HG03025 (cell line): ENCODE data around the gene CENPW.
A peak's percentile ranks its signal among the peaks of the same experiment; 100 is the strongest.

Experiments
- ATAC-seq: cut with Tn5 transposase; IDR thresholded peaks from one replicate; pipeline ENCODE4 v1.9.1; 2021; ENCODE audit warnings: mild to moderate bottlenecking, moderate library complexity; ENCODE audit not compliant: unreplicated experiment, low FRiP score

Gene CENPW

GRCh38 chr6:126339796-126340609 is at the start of gene CENPW:
CENPW (plus strand) TSS chr6:126340115; CDS start chr6:126340274, 159 bp downstream.
- ATAC-seq, result peak; percentile 89

GRCh38 chr6:126293891-126294524 is 45.9 kb upstream of the CENPW start:
- no peak for ATAC-seq

- peak; percentile 55 for ATAC-seq
These were observed 39.8 kb upstream of the CENPW start for GRCh38 chr6:126300126-126300525.

- peak; percentile 82 for ATAC-seq
These were observed 39.2 kb upstream of the CENPW start for GRCh38 chr6:126300735-126301134.

- ATAC-seq, result no peak
These were observed 37.7 kb upstream of the CENPW start for GRCh38 chr6:126302191-126302590.

- no peak for ATAC-seq
These were observed 32.1 kb upstream of the CENPW start for GRCh38 chr6:126307849-126308248.

GRCh38 chr6:126308362-126308761 is 31.6 kb upstream of the CENPW start:
- ATAC-seq, result no peak

GRCh38 chr6:126312013-126312665 is 27.8 kb upstream of the CENPW start:
- ATAC-seq, result peak; percentile 95

- ATAC-seq, result no peak
These were observed 26.0 kb upstream of the CENPW start for GRCh38 chr6:126313941-126314340.

- ATAC-seq, result no peak
These were observed 21.1 kb upstream of the CENPW start for GRCh38 chr6:126318797-126319196.

- ATAC-seq, result no peak
These were observed 6.2 kb upstream of the CENPW start for GRCh38 chr6:126333729-126334128.

GRCh38 chr6:126335210-126335609 is 4.7 kb upstream of the CENPW start:
- no peak for ATAC-seq

- ATAC-seq, result no peak
These were observed 2.6 kb upstream of the CENPW start for GRCh38 chr6:126337323-126337722.

- ATAC-seq, result no peak
These were observed 1.2 kb downstream of the CENPW start for GRCh38 chr6:126341126-126341525.

GRCh38 chr6:126344181-126344580 is 4.3 kb downstream of the CENPW start:
- no peak for ATAC-seq

- no peak for ATAC-seq
These were observed 12.0 kb downstream of the CENPW start for GRCh38 chr6:126351960-126352359.

- ATAC-seq, result no peak
These were observed 12.6 kb downstream of the CENPW start for GRCh38 chr6:126352514-126352913.

- ATAC-seq, result no peak
These were observed 16.6 kb downstream of the CENPW start for GRCh38 chr6:126356526-126356925.

GRCh38 chr6:126359936-126360537 is 20.1 kb downstream of the CENPW start:
- ATAC-seq, result no peak

- ATAC-seq, result no peak
These were observed 22.0 kb downstream of the CENPW start for GRCh38 chr6:126361832-126362440.

GRCh38 chr6:126367849-126368248 is 27.9 kb downstream of the CENPW start:
- ATAC-seq, result no peak
